Measurements from ENCODE around the gene RBP4. TPM values are rescaled to one million over a fixed set of nuclear protein-coding genes. Genes with fewer than 3 reads are reported as not detected.
"Not testable (repeated sequence)": the region's sequence is repeated elsewhere in the genome, so short reads cannot be mapped to it uniquely, and the experiment has no call there.

The RBP4 gene
- total RNA-seq, 1 donor from 2014 or later, result 1.4 TPM

DNA sequence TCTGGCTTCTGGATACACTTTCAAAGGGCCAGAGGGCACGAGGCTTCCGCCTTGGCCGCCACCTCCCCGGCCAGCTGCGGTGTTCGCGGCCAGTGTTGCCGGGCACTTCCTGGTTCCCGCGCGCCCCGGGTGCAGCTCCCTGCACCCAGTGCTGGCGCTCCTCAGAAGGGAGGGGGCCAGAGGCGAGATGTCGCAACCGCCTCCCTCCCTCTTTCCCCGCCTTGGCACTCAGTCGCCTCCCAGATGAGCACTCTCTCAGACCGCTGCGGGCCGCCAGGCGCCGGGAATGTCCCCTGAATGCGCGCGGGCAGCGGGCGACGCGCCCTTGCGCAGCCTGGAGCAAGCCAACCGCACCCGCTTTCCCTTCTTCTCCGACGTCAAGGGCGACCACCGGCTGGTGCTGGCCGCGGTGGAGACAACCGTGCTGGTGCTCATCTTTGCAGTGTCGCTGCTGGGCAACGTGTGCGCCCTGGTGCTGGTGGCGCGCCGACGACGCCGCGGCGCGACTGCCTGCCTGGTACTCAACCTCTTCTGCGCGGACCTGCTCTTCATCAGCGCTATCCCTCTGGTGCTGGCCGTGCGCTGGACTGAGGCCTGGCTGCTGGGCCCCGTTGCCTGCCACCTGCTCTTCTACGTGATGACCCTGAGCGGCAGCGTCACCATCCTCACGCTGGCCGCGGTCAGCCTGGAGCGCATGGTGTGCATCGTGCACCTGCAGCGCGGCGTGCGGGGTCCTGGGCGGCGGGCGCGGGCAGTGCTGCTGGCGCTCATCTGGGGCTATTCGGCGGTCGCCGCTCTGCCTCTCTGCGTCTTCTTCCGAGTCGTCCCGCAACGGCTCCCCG lies 34.4 kb downstream of the RBP4 start, which contains the start of gene FFAR4:
Gene FFAR4, plus strand, starts transcription at position 231 of the 842 bp plus-strand sequence. Its CDS starts 56 bp downstream, at position 287.
- DNase-seq, result no peak

DNA sequence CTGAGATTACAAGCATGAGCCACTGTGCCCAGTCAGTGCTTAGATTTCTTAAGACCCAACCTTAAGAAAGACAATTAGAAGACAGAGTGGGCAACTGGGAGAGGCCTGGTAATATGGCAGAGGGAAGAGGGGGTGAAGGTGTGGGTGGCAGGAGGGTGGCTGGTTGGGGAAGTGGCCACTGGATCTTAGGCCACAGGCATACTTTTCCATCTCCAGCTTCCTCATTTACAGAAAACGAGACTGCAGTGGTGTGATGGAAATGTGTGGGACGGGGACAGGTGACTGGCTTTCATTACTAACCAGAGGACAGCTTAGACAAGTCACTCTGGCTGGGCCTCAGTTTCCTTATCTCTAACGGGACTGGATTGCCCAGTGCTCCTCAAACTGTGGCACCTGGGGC lies 35.6 kb downstream of the RBP4 start:
- DNase-seq, result no peak

DNA sequence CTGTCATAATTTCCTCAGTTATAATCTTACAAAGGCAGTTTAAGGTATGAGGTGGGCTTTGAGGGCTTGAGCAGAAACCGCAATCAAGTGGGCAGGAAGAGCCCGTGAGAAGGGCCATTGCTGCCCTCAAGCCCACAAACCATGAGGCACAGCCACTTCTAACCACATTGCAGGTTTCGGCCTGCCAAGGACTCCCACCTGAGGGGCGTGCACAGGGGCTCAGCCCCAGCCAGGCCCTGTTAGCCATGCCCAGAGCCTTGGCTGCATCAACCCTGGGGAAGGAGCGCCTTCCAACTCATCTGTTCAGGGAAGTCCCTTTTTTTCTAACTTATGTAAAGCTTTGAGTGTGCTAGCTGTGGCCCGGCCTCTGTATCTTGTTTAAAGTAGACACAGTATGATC lies 40.5 kb downstream of the RBP4 start:
- no peak for DNase-seq

DNA sequence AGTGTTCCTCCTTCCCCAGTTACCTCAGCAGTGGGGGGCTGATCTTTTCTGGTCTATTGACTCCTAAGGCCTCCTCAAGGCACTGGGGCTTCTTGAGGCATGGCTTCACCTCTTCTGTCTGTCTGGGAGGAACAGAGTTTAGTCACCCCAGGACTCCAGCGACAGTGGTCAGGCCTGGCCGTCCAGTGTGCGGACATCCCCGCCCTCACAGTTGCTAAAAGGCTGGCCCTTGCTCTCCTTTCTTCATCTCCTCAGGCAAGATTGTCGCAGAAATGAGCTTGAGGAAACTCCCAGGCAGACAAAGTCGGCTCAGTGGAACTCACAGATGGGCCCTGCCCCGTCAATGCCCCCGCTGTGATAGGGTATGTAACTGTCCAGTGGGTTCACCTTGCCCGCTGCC lies 41.5 kb downstream of the RBP4 start:
- no peak for DNase-seq

DNA sequence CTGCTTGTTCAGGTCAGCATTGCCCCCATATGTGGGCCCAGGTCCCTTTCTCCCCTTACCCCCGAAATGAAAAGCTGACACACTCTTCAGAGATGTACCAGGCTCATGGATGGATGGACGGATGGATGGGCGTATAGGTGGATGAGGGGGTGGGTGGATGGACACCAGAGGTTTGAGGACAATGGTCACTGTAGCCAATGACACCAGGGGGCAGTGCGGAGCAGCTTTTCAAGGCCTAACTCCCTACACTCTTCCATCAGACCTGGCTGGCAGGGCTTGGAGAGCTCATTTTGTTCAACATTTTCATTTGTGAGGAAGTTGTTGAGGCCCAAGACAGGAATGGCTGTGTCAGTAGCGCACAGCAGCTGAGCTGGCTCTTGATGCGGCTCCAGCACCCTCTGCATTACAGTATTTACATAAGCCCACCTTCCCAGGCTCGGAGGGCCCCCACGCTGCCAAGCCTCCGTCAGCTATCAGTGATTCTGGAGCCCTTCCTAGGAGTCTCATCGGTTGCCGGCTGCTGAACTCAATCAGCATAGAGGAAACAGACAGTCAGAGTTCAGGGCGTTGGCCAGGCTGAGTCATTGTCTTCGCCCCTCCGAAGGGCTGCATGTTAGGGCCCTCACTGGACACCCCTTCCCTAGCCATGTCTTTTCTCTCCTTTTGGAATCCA lies 46.1 kb downstream of the RBP4 start:
- DNase-seq, result no peak

DNA sequence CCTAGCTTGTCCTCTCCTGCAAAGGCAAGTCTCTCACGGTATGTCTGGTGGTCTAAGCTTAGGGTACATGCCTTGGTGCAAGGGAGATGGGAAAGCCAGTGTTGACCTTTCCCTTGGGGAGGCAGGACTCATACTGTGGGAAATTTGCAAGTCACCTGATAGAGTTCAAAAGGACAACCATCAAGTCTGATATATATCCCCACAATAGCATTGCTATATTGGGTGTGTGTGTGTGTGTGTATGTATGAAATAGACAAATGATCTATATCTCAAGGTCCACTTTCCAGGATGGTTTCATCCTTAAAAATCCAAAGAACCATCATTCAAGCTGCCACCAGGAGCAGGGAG lies 46.7 kb downstream of the RBP4 start:
- DNase-seq, result no peak

DNA sequence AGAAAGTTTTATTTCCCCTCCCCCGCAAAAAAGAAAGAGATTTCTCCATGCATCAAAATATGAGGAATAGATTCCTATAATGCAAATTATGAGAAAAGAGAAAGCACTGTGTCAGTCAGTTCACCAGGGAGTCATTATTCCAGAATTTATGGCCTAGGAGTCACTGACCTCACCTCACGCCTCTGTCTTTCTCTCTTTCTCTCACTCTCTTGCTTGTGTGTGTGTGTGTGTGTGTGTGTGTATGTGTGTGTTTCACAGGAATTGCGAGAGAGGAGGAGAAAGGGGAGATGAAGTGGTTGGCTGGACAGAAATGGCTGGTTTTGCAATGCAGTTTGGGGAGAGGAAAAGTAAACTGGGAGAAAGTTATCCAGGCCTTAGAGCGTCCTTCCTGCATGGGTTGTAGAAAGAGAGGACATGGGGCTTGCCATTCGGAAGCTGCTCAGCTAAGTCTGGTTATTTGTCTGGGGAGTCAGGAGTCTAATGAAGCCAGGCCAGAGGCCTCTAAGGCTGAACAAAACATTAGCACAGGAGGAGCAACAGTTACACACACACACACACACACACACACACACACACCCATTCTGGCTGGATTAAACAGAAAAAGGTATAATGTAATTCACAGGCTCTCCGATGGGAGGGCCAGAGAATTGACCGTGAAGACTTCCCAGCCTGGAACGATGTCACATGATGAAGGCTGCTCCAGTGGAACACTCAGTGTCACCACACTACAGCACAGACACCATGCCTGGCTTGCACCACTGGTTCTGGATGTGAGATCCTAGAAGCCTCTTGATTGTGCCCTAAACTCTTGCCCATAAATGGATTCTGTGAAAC lies 47.3 kb downstream of the RBP4 start:
- DNase-seq, result no peak

DNA sequence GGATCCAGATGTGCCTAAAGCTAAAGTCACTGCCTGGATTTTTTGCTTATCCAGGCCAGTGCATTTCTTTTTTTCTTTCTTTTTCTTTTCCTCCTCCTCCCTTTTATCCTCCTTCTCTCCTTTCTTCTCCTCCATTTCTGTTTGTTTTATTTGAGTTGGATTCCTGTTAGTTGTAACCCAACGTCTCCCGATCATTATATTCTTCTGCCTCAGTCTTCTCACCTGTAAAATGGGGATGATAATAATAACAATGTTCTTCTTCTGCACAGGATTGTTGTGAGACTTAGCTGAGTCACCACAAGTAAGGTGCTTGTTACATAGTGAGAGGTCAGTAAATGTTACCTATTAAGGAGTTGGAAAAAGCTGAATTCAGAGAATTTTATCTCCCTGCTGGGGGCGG lies 48.3 kb downstream of the RBP4 start:
- DNase-seq, result no peak

DNA sequence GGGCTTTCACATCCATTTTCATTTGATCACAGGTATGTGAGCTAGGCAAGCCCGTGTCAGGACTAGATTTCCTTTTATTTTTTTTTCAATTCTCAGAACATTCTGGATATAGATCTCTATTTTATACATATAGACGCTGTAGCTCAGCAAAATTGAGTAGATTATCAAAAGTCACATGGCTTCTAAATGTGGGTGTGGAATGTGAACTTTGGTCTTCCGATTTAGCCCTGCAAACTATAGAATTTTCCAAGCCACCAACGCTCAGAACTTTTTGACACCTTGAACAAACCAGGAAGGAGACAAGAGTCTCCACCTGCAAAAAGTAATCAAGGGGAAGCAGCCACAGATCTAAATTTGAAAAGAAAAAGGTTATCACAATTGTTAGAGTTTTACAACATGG lies 50.4 kb downstream of the RBP4 start:
- DNase-seq, result no peak

DNA sequence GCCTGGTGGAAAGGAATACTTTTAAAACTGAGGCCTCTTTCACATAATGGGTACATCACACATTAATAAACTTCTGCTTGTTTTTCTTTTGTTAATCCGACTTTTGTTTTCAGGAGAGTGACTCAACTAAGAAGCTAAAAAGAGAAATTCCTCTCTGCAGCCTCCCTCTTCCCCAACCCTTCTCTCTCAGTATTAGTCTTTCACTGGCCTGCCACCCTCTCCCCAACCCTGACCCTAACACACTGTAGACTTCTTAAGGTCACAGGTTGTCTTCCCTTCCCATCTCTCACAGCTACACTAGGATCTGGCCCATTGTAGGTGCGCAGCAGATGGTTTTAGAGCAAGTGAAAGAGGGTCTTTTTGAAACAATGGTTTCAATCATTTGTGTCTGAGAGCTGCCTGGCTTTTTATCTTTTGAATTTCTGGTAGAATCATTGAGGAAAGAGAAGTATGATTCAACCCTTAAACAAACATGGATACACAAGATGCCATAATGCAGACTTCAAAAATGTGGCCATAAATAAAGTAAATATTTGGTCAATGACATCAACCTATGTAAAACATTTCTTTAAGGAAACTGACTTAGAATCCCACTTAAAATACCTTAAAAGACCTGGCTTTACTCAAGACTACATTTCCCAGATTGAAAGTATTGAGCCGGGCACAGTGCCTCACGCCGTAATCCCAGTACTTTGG lies 52.5 kb downstream of the RBP4 start:
- no peak for DNase-seq

DNA sequence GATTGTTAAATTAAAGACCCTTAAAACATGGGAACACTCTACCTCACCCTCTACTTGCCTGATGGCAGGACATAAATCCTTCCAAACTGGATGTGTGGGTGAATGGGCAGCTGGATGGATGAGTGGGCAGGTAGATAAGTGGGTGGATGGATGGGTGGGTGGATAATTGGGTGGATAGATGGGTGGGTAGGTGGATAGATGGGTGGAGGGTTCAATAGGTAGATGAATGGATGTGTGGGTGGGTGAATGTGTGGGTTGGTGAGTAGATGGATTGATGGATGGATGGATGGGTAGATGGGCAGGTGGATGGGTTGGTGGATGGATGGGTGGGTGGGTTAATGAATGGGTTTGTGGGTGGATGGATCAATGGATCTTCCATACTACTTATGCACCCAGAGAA lies 53.5 kb downstream of the RBP4 start:
- DNase-seq, result no peak

DNA sequence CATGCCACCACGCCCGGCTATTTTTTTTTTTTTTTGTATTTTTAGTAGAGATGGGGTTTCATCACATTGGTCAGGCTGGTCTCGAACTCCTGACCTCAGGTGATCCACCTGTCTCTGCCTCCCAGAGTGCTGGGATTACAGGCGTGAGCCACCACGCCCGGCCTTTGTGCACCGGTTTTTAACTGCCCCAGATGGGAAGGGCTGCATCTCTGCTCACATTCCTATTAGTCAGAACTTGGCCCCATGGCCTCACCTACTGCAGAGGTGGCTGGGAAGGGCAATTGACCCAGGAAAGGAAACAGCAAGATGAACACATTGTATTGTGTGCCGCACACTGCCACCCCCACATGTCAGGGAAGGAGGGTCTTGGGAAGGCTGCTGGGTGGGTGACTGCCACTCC lies 54.0 kb downstream of the RBP4 start:
- not testable (repeated sequence) for DNase-seq

DNA sequence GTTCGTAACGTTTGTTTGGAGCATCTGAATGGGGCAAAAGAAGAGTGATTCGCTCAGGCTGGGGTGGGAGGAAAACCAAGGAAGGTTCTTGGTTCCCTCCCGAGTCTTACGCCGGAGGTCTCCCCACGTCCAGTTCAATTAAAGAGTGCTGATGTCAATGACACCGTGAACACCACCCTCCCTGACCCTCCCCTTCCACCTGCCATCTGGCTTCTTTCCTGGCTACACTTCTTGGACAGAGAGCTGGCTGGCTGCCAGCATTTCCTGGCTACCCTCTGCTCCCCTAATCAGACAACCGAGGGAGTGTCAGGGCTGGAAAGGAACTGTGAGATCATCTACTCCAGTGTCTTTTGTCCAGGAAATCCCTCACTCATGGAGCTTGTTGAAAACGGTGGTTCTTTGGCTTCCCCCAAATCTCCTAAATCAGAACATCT lies 58.7 kb downstream of the RBP4 start:
- no peak for DNase-seq

Other genes with a start within 250 kb of the RBP4 start
- gene MYOF, start 118.9 kb downstream of the RBP4 start, total RNA-seq, result 3.6 TPM
- 1.9 TPM for gene CEP55, start 104.6 kb downstream of the RBP4 start, total RNA-seq
- gene FFAR4, start 34.6 kb downstream of the RBP4 start, total RNA-seq, result not detected
- not detected for gene PDE6C, start 11.3 kb upstream of the RBP4 start, total RNA-seq
- 36.3 TPM for gene FRA10AC1, start 101.4 kb upstream of the RBP4 start, total RNA-seq
- 66.1 TPM for gene LGI1, start 156.7 kb upstream of the RBP4 start, total RNA-seq

All from occipital lobe (tissue), 2 donors.